ENCODE data around the gene TSHZ1.

DNA sequence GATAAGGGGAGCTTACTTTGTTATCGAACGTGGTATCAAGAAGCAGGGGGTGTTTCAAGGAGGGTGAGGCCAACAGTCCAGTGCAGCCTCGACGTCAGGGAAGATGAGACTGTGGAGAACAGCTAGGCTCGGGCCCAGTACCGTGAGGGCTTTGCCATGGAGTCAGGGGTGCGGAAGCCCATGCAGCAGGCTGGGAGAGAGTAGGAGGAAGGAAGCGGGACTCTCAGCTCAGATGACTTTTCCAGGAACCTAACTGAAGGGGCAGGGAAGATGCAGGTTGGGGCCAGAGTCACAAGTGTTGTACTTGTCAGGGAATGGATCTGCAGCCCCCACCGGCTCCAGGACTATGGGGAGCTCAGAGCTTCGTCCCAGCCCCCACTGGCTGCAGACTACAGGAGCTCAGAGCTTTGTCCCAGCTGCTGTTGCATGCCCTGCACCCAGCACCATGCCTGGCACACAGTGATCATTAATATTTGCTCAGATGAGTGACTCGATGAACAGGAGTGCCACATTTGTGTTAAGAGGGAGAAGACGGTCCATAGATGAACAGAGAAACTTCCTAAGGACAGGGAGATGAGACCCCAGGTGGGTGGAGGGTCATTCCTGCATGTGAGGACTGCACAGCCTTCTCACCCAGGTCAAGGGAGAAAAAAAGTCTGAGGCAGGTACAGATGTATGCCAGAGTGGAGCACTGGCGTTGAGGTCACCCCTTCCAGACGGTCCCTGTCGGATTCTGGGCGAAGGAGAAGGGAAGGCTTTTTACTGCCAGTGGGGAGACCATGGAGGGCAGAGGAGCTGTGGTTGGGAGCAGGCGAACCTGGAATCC lies 38.1 kb upstream of the TSHZ1 start:
- no peak for TF ChIP-seq EZH2 (IDR thresholded peaks at IDR 0.05; ENCODE audit: insufficient read depth, poor library complexity, severe bottlenecking)
- TF ChIP-seq EZH2phosphoT487 (IDR thresholded peaks at IDR 0.05; ENCODE audit: insufficient read depth, low read depth): no peak
